ENCODE results near the gene MX1.

- no peak for TF ChIP-seq CEBPB (IDR thresholded peaks at IDR 0.05; ENCODE audit: low read depth)
- no peak for TF ChIP-seq CTCF (IDR thresholded peaks at IDR 0.05 in 2 of 3, conservative IDR thresholded peaks at IDR 0.05 in 1 of 3; ENCODE audit: borderline replicate concordance in 1 of 3, insufficient read depth in 1 of 3, low read depth in 2 of 3, low read length in 2 of 3)
- no peak for TF ChIP-seq POLR2A (IDR thresholded peaks at IDR 0.05; ENCODE audit: borderline replicate concordance, extremely low read depth, insufficient read depth, insufficient read length)
- TF ChIP-seq POLR2AphosphoS5 (IDR thresholded peaks at IDR 0.05; ENCODE audit: low read depth, low read length), result no peak
These were observed 32.1 kb downstream of the MX1 start for GRCh38 chr21:41458121-41458520.
